ENCODE data around the gene TTC7B. TPM values are rescaled to one million over a fixed set of nuclear protein-coding genes. Genes with fewer than 3 reads are reported as not detected.

Gene TTC7B
- total and polyA plus RNA-seq, 2 of the 13 experiments (the other 11 are each of a cell fraction or from before 2014, with no cell fraction given), result 1.3 to 3.2 TPM

- TF ChIP-seq ZNF746 (CRISPR knock-in tag; IDR thresholded peaks at IDR 0.05), result no peak
- TF ChIP-seq ZNF83 (CRISPR knock-in tag; IDR thresholded peaks at IDR 0.05; ENCODE audit: borderline replicate concordance), result no peak
- TF ChIP-seq THYN1 (CRISPR knock-in tag; IDR thresholded peaks at IDR 0.05; ENCODE audit: borderline replicate concordance, low read depth), result no peak
These were observed 295.9 kb downstream of the TTC7B start (continued) for GRCh38 chr14:90520326-90520725.

- no peaks in the 10 kb centered on the region for H3K79me2 ChIP-seq (ENCODE audit: insufficient read depth, low read length)
- intact Hi-C loops (cut with micrococcal nuclease; ENCODE audit: unreplicated experiment) (loop anchor here (1.0 to 2.0 kb wide), 2 partner anchors 120 to 219 kb away; no protein-coding TSS in a partner anchor), in situ Hi-C loops (cut with HindIII; ENCODE audit: extremely low pct_ligation_motif_present, low pct_unique_long_range_greater_than_20kb) (loop anchor here (10.0 kb wide), 1 partner anchor 215 kb away; no protein-coding TSS in a partner anchor)
- peaks cover 3 to 5% of the 10 kb centered on the region in 2 experiments; a peak in 2 of 5 replicates for H3K27me3 ChIP-seq (ENCODE audit: control insufficient read depth in 1 of 2, insufficient read depth in 2 of 2, low read length in 2 of 2)
- peaks cover 47% of the 10 kb centered on the region for H3K4me1 ChIP-seq (ENCODE audit: insufficient read depth, low read length)
- POLR2A ChIA-PET, result no interaction called here
- no peak overlapping the region for H3K9ac ChIP-seq (ENCODE audit: insufficient read depth, low read depth, low read length)
- FAIRE-seq (no peak), DNase-seq (ENCODE audit: low spot score) (no peak), ATAC-seq (no peak)
- no peak overlapping the region for H3K4me3 ChIP-seq (replicated peaks in 1 of 3; ENCODE audit: insufficient read depth in 1 of 3, low read depth in 2 of 3, low read length in 3 of 3)
- no peaks in the 10 kb centered on the region for H3K9me3 ChIP-seq (ENCODE audit: low read length)
- CTCF ChIA-PET (ENCODE audit: low intra/inter-chr PET ratio, low total read pairs), result interaction anchor here (3.9 kb wide), 1 partner anchor 120 kb away, joined by 54 read pairs; no protein-coding TSS in a partner anchor
- H3K27ac ChIP-seq (ENCODE audit: extremely low read length, insufficient read depth, low read length), result no peak overlapping the region
- H2AFZ ChIP-seq (ENCODE audit: low read length), result no peak overlapping the region
- H3K4me2 ChIP-seq (ENCODE audit: low read depth, low read length), result no peak overlapping the region
- H4K20me1 ChIP-seq (ENCODE audit: insufficient read depth, low read length), result no peaks in the 10 kb centered on the region
- no TSS peak for BruUV-seq (replicated peaks)
- H3K36me3 ChIP-seq (replicated peaks in 1 of 2; ENCODE audit: control insufficient read depth in 1 of 2, insufficient read depth in 2 of 2, low read length in 2 of 2), result no peaks in the 10 kb centered on the region
- WGBS (ENCODE audit: low lambda C conversion rate), result 68% methylated on average over 8 of the region's 10 CpGs
- TF ChIP-seq ZMYM4 (CRISPR knock-in tag; IDR thresholded peaks at IDR 0.05), result no peak
- TF ChIP-seq MNT (IDR thresholded peaks at IDR 0.05), result no peak
- TF ChIP-seq E2F1 (CRISPR knock-in tag; IDR thresholded peaks at IDR 0.05), result no peak
- no peak for TF ChIP-seq GMEB1 (CRISPR knock-in tag; IDR thresholded peaks at IDR 0.05; ENCODE audit: borderline replicate concordance)
- TF ChIP-seq RFXAP (CRISPR knock-in tag; IDR thresholded peaks at IDR 0.05; ENCODE audit: borderline replicate concordance), result no peak
- no peak for TF ChIP-seq HOMEZ (CRISPR knock-in tag; IDR thresholded peaks at IDR 0.05; ENCODE audit: low read depth)
- TF ChIP-seq MTERF4 (CRISPR knock-in tag; IDR thresholded peaks at IDR 0.05), result no peak
- TF ChIP-seq ZNF547 (CRISPR knock-in tag; IDR thresholded peaks at IDR 0.05), result no peak
- TF ChIP-seq ZNF337 (CRISPR knock-in tag; IDR thresholded peaks at IDR 0.05; ENCODE audit: borderline replicate concordance, low read depth), result no peak
- TF ChIP-seq DBP (CRISPR knock-in tag; IDR thresholded peaks at IDR 0.05; ENCODE audit: not compliant biosample characterization), result no peak
- no peak for TF ChIP-seq TCF7L2 (IDR thresholded peaks at IDR 0.05; ENCODE audit: low read depth, low read length)
These were observed 296.8 kb downstream of the TTC7B start for GRCh38 chr14:90519262-90519920.
